ENCODE results near the gene TMEM163.

TMEM163 gene

GRCh38 chr2:134413912-134414311, 304.9 kb downstream of the TMEM163 start:
- peaks cover 31% of the 10 kb centered on the region for H3K4me1 Mint-ChIP-seq
- TF ChIP-seq CTCF (IDR thresholded peaks at IDR 0.05), result no peak

DNA sequence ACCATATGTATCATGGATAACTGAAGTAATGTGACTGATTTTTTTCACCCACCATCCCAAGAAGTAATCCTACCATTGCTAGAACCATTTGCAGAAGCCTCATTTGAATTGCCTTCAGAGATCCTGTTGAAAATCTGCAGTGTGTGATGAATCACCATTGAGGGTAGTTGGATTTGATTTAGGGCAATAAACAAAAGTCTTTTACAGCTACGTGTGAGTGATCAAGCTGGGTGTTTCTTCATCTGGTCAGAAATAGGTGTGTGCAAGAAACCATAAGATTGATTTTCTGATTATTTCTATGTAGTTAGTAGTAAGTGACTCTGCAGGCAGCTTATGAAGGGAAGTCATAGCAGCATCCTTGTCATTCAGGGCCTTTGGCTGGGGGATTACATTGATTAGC, 305.4 kb downstream of the TMEM163 start:
- DNase-seq, result no peak
- Mint-ChIP-seq H3K4me1 (peaks cover 31% of the 10 kb centered on the region), H3K27me3 (ENCODE audit: low read depth, poor library complexity) (peaks cover 5% of the 10 kb centered on the region), H3K36me3 (ENCODE audit: low read depth) (no peaks in the 10 kb centered on the region), H3K27ac (no peak overlapping the region), H3K4me3 (no peak overlapping the region), H3K9me3 (no peaks in the 10 kb centered on the region)
- TF ChIP-seq CTCF (IDR thresholded peaks at IDR 0.05), result no peak

More at GRCh38 chr2:134413912-134414311, 304.9 kb downstream of the TMEM163 start:
- no peaks in the 10 kb centered on the region for H3K9me3 Mint-ChIP-seq
- H3K36me3 Mint-ChIP-seq (ENCODE audit: low read depth), result no peaks in the 10 kb centered on the region
- DNase-seq, result no peak
- no peak overlapping the region for H3K4me3 Mint-ChIP-seq
- H3K27me3 Mint-ChIP-seq (ENCODE audit: low read depth, poor library complexity), result peaks cover 6% of the 10 kb centered on the region
- no peak overlapping the region for H3K27ac Mint-ChIP-seq

DNA sequence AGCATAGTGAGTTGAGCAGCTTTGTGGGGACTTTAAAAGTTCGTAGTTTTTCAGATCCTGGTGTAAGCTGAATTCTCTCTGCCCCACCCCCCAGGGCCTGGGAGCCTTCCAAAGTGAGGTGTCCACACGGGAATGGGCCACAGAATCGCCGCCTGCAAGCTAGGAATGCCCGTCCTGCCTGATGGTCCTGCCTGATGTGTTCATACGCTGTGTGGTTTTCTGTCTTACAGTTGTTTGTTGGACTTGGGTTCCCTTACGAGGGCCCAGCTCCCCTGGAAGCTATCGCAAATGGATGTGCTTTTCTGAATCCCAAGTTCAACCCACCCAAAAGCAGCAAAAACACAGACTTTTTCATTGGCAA, 306.2 kb downstream of the TMEM163 start:
- no peaks in the 10 kb centered on the region for H3K9me3 Mint-ChIP-seq
- peaks cover 3% of the 10 kb centered on the region for H3K27me3 Mint-ChIP-seq (ENCODE audit: low read depth, poor library complexity)
- H3K4me3 Mint-ChIP-seq, result no peak overlapping the region
- peaks cover 31% of the 10 kb centered on the region for H3K4me1 Mint-ChIP-seq
- H3K27ac Mint-ChIP-seq, result no peak overlapping the region
- DNase-seq, result no peak
- no peak for TF ChIP-seq CTCF (IDR thresholded peaks at IDR 0.05)
- H3K36me3 Mint-ChIP-seq (ENCODE audit: low read depth), result no peaks in the 10 kb centered on the region

DNA sequence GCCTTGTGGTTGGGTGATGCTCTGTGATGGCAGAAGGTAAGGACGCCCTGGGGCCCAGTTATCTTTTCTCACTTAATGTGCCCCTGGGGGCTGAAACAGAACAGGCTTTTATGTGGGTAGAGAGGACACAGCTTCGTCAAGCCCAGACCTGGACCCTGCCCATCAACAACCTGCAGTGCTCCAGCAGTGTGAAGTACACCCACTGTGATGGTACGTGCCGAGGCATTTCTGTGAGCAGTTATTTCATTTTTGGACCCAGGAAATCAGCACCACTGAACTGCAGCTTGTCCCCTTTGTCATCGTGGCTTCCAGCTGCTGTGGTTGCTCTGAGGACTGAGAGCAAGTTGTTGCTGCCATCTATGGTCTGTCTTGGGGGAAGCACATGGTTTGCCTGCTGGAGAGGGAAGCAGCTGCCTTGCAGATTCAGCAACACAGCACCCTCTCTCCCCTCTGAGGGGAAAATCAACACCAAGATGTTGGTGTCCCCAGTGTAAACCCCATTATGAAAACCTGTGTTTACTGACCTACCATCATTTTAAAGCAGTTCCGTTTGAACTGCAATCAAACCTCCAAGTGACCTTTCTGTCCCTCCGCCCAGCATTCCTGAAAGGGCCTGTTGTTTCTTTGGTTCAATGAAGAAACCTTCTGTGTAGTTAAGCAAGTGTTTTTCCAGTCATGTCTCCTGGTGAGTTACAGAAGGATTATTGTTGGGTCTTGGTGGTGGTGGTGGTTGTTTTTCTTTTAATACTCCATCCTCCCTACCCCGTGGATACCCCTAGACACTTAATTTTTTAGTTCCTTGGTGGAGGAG, 306.8 kb downstream of the TMEM163 start:
- peaks cover 31% of the 10 kb centered on the region for H3K4me1 Mint-ChIP-seq
- peaks cover 3% of the 10 kb centered on the region for H3K27me3 Mint-ChIP-seq (ENCODE audit: low read depth, poor library complexity)
- peak overlapping the region; percentile 47 for H3K27ac Mint-ChIP-seq
- H3K36me3 Mint-ChIP-seq (ENCODE audit: low read depth), result no peaks in the 10 kb centered on the region
- no peak overlapping the region for H3K4me3 Mint-ChIP-seq
- peak; percentile 56 for TF ChIP-seq CTCF (IDR thresholded peaks at IDR 0.05)
- H3K9me3 Mint-ChIP-seq, result no peaks in the 10 kb centered on the region
- DNase-seq, result peak; percentile 57

- Mint-ChIP-seq H3K4me1 (peaks cover 31% of the 10 kb centered on the region), H3K27me3 (ENCODE audit: low read depth, poor library complexity) (peaks cover 3% of the 10 kb centered on the region), H3K4me3 (no peak overlapping the region), H3K27ac (peak overlapping the region; percentile 47), H3K36me3 (ENCODE audit: low read depth) (no peaks in the 10 kb centered on the region), H3K9me3 (no peaks in the 10 kb centered on the region)
- TF ChIP-seq CTCF (IDR thresholded peaks at IDR 0.05), result no peak
- DNase-seq, result no peak
Measured at GRCh38 chr2:134411279-134411827, 307.4 kb downstream of the TMEM163 start.

DNA sequence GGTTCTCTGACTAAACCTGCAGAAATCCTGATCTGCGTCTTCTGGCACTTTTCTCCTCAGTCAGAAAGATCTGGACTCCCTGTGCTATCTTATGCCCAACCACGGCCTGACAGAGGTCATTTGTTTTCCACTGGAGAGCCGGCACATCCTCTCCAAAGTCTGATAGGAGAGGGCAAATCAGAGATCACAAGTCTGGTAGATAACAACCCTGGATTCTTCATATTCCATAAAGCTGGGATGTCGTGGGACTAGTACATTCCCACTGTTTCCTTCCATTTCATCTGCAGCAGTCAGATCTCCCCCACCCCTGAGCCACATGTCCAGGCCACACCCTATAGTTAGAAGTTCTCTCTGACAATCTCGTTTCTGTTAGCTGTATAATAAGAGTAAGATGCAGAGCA, 308.0 kb downstream of the TMEM163 start:
- Mint-ChIP-seq H3K27me3 (ENCODE audit: low read depth, poor library complexity) (no peaks in the 10 kb centered on the region), H3K9me3 (no peaks in the 10 kb centered on the region), H3K4me1 (peaks cover 31% of the 10 kb centered on the region), H3K36me3 (ENCODE audit: low read depth) (no peaks in the 10 kb centered on the region), H3K27ac (peak overlapping the region; percentile 33), H3K4me3 (no peak overlapping the region)
- no peak for DNase-seq
- no peak for TF ChIP-seq CTCF (IDR thresholded peaks at IDR 0.05)

Measured in nephron progenitor cell (in vitro differentiated cells).